Endothelial cell of umbilical vein (primary cell): Measurements from ENCODE around the gene ADH7. TPM values are rescaled to one million over a fixed set of nuclear protein-coding genes. Genes with fewer than 3 reads are reported as not detected.

Experiments
- BruUV-seq: library from RNA; stranded (reverse); fragments of 400-500 nt; replicated peaks from 2 replicates; lab custom pipeline; 2021; lab: Mats Ljungman, UMichigan
- CTCF ChIA-PET: fragments of 300-600, 350-600 bp; sonication (Branson Sonifier 250); formaldehyde crosslinking; loops from one replicate; lab custom pipeline; 2021; ENCODE audit warnings: antibody characterized with exemption, inconsistent platforms; lab: Charles Lee
- POLR2A ChIA-PET: fragments of 300-600, 350-600 bp; sonication (Branson Sonifier 250); formaldehyde crosslinking; loops from one replicate; lab custom pipeline; 2021; ENCODE audit warnings: antibody characterized with exemption, inconsistent platforms; lab: Charles Lee
- DNase-seq: peaks from one replicate; pipeline ENCODE4 v3.0.0-alpha.2; 2011; ENCODE audit warnings: low read depth, low spot score
- FAIRE-seq: peaks from 2 replicates; lab custom pipeline; 2011; peaks lifted over from hg19 to GRCh38; lab: Jason Lieb, UNC
- H2AFZ ChIP-seq: 2 replicates; pipeline ENCODE4 v1.6.0; 2012; ENCODE audit warnings: low read depth, low read length, control low read depth, inconsistent platforms
- H3K27ac ChIP-seq: 2 replicates; pipeline ENCODE4 v1.5.1; 2011; ENCODE audit warnings: low read depth, mild to moderate bottlenecking, control low read depth, low read length, moderate library complexity; ENCODE audit not compliant: insufficient read depth
- H3K27me3 ChIP-seq, 2 experiments: 2 replicates each; pipeline versions ENCODE4 v1.6.0 to v1.6.1; 2011; ENCODE audit warnings: low read length in 2 of 2, mixed read lengths in 1 of 2; ENCODE audit not compliant: control insufficient read depth in 2 of 2, insufficient read depth in 2 of 2
- H3K36me3 ChIP-seq, 2 experiments: 2 replicates in 1 of 2; 3 replicates in 1 of 2; pipeline ENCODE4 v1.5.1; 2011; ENCODE audit warnings: low read length in 2 of 2, mild to moderate bottlenecking in 1 of 2, moderate library complexity in 1 of 2; ENCODE audit not compliant: control insufficient read depth in 2 of 2, insufficient read depth in 2 of 2; ENCODE audit errors: extremely low read depth in 1 of 2
- H3K4me1 ChIP-seq: 3 replicates; pipeline ENCODE4 v1.5.1; 2011; ENCODE audit warnings: mild to moderate bottlenecking, low read length; ENCODE audit not compliant: control insufficient read depth, insufficient read depth; ENCODE audit errors: extremely low read depth
- H3K4me2 ChIP-seq: 2 replicates; pipeline ENCODE4 v1.6.1; 2011; ENCODE audit warnings: low read length, control low read depth, mixed read lengths; ENCODE audit not compliant: insufficient read depth
- H3K4me3 ChIP-seq, 3 experiments: fragments of 200-600 bp in 1 of 3; sonication (generic), shearing (Covaris generic) in 1 of 3; replicated peaks in 1 of 3; 2 replicates each; pipeline ENCODE4 v1.5.1; 2011 to 2016; ENCODE audit warnings: control low read depth in 3 of 3, low read length in 3 of 3, mild to moderate bottlenecking in 2 of 3, inconsistent platforms in 1 of 3, low read depth in 1 of 3, moderate library complexity in 1 of 3; ENCODE audit not compliant: insufficient read depth in 1 of 3
- H3K79me2 ChIP-seq: 2 replicates; pipeline ENCODE4 v1.6.0; 2012; ENCODE audit warnings: low read length, inconsistent platforms; ENCODE audit not compliant: control insufficient read depth, insufficient read depth
- H3K9ac ChIP-seq: replicated peaks from 2 replicates; pipeline ENCODE3; 2011; ENCODE audit warnings: low read length, control low read depth; ENCODE audit not compliant: insufficient read depth; ENCODE audit errors: extremely low read depth
- H3K9me1 ChIP-seq: replicated peaks from 3 replicates; pipeline ENCODE4 v1.6.0; 2011; ENCODE audit warnings: mild to moderate bottlenecking, low read length; ENCODE audit not compliant: control insufficient read depth, insufficient read depth; ENCODE audit errors: extremely low read depth
- H3K9me3 ChIP-seq: replicated peaks from 2 replicates; pipeline ENCODE4 v1.5.1; 2012; ENCODE audit warnings: low read length, inconsistent platforms; ENCODE audit not compliant: control insufficient read depth, insufficient read depth
- H4K20me1 ChIP-seq: replicated peaks from 2 replicates; pipeline ENCODE3; 2011; ENCODE audit warnings: mild to moderate bottlenecking, low read length; ENCODE audit not compliant: control insufficient read depth, insufficient read depth; ENCODE audit errors: extremely low read depth
- EZH2 ChIP-seq: IDR thresholded peaks from 2 replicates; pipeline ENCODE4 v1.6.1; 2012; ENCODE audit warnings: borderline replicate concordance, low read depth, mild to moderate bottlenecking, moderate library complexity, low read length, inconsistent platforms; ENCODE audit not compliant: severe bottlenecking
- FOS ChIP-seq: IDR thresholded peaks from 2 replicates; pipeline ENCODE4 v1.6.1; 2011; ENCODE audit warnings: mild to moderate bottlenecking, low read length, moderate library complexity, borderline replicate concordance; ENCODE audit not compliant: insufficient read depth
- GATA2 ChIP-seq: IDR thresholded peaks from 2 replicates; pipeline ENCODE4 v1.7.0; 2011; ENCODE audit warnings: low read depth, mild to moderate bottlenecking, moderate library complexity, mixed read lengths, low read length; ENCODE audit not compliant: insufficient read length, insufficient read depth
- JUN ChIP-seq: IDR thresholded peaks from 2 replicates; pipeline ENCODE4 v1.6.1; 2011; ENCODE audit warnings: borderline replicate concordance, low read depth; ENCODE audit not compliant: insufficient read length, insufficient read depth
- MYC ChIP-seq: IDR thresholded peaks from one replicate; pipeline ENCODE4 v1.6.1; 2011; ENCODE audit warnings: mild to moderate bottlenecking, low read depth, low read length
- POLR2A ChIP-seq: IDR thresholded peaks from 2 replicates; pipeline ENCODE4 v1.6.1; 2012; ENCODE audit warnings: low read depth, mild to moderate bottlenecking, control low read depth, low read length
- POLR2AphosphoS5 ChIP-seq: IDR thresholded peaks from 2 replicates; pipeline ENCODE4 v1.6.1; 2012; ENCODE audit warnings: low read depth, mild to moderate bottlenecking, control low read depth, low read length, moderate library complexity; ENCODE audit not compliant: insufficient read depth
- dilution Hi-C: fragments of 300-500 bp; cut with MboI; formaldehyde crosslinking; loops from one replicate; pipeline ENCODE4 v1.15.0; 2019; ENCODE audit warnings: low sequenced_read_pairs; ENCODE audit not compliant: extremely low pct_ligation_motif_present
- intact Hi-C: fragments of 100-400 bp; cut with micrococcal nuclease; formaldehyde crosslinking; loops from one replicate; pipeline ENCODE4 v1.10.0; 2022
- polyA plus RNA-seq, 4 experiments: library from polyadenylated mRNA; depleted of rRNA in 3 of 4; stranded (reverse) in 3 of 4; unstranded in 1 of 4; fragments of >200 nt; gene quantifications; 2 replicates each; pipeline versions ENCODE4 v1.2.1 to v1.2.3, GENCODE V29; 2011 to 2012; ENCODE audit warnings: missing spikeins in 1 of 4
- total RNA-seq: library from RNA; stranded (reverse); gene quantifications from 2 replicates; pipeline ENCODE4 v1.2.3, GENCODE V29; 2021
- TF ChIP-seq, protein P1 (sequence below): IDR thresholded peaks from 2 replicates; pipeline ENCODE4 v1.6.1; 2011; ENCODE audit not compliant: insufficient read depth, insufficient read length
- TF ChIP-seq, protein P2 (sequence below), 2 donors: IDR thresholded peaks; 1 replicate in 1 of 2; 2 replicates in 1 of 2; pipeline ENCODE4 v1.5.1; 2011; ENCODE audit warnings: low read length in 2 of 2, mild to moderate bottlenecking in 2 of 2, moderate library complexity in 2 of 2, control low read depth in 1 of 2, inconsistent platforms in 1 of 2, low read depth in 1 of 2; ENCODE audit not compliant: insufficient read depth in 1 of 2; ENCODE audit errors: extremely low read depth in 1 of 2

ADH7 gene
- total and polyA plus RNA-seq, 2 donors (not counting 3 experiments of a cell fraction or from before 2014, with no cell fraction given) = not detected

DNA sequence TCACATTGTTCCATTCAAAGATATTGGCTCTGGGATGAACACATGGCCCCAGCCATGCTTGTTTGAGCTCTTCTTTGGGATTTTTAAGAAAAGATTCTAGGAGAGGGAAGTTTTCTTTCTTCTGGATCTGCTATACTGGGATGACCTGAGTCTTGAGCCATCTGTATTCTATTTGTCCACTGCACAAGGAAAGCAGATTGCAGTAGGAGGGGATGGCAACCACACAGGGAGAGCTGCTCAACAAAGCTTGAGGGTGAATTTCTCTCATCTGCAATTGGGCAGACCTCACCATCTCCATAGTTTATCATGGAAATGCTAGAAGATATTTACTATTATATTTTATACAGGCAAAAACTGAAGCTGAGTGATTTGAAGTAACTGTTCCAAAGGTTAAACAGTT is 34.3 kb downstream of the ADH7 start:
- Histone ChIP-seq H3K79me2 (no peaks in the 10 kb centered on the region), H3K36me3 (no peaks in the 10 kb centered on the region), H3K27me3 (peaks cover 3 to 7% of the 10 kb centered on the region in 2 experiments), H3K9ac (no peak overlapping the region), H4K20me1 (no peaks in the 10 kb centered on the region), H3K4me3 (no peak overlapping the region), H3K9me3 (no peaks in the 10 kb centered on the region), H3K27ac (no peak overlapping the region), H2AFZ (no peak overlapping the region), H3K4me1 (peaks cover 5% of the 10 kb centered on the region), H3K4me2 (no peak overlapping the region), H3K9me1 (no peaks in the 10 kb centered on the region)
- ChIA-PET CTCF (interaction anchor here (0.8 to 1.4 kb wide), 3 partner anchors 10 to 1251 kb away, joined by 3 to 4 read pairs (median 3); partner anchors contain the start of gene METAP1), POLR2A (no interaction called here)
- intact Hi-C loops = loop anchor here (10.0 kb wide), 1 partner anchor 776 kb away; no protein-coding TSS in a partner anchor
- no peak for FAIRE-seq
- no peak for DNase-seq
- dilution Hi-C loops = no loop called here
- TF ChIP-seq EZH2 (no peak), POLR2A (no peak), GATA2 (no peak), JUN (no peak), POLR2AphosphoS5 (no peak), FOS (no peak), MYC (no peak)
- TF ChIP-seq, protein P1, sequence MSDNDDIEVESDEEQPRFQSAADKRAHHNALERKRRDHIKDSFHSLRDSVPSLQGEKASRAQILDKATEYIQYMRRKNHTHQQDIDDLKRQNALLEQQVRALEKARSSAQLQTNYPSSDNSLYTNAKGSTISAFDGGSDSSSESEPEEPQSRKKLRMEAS = no peak
- TF ChIP-seq, protein P2, sequence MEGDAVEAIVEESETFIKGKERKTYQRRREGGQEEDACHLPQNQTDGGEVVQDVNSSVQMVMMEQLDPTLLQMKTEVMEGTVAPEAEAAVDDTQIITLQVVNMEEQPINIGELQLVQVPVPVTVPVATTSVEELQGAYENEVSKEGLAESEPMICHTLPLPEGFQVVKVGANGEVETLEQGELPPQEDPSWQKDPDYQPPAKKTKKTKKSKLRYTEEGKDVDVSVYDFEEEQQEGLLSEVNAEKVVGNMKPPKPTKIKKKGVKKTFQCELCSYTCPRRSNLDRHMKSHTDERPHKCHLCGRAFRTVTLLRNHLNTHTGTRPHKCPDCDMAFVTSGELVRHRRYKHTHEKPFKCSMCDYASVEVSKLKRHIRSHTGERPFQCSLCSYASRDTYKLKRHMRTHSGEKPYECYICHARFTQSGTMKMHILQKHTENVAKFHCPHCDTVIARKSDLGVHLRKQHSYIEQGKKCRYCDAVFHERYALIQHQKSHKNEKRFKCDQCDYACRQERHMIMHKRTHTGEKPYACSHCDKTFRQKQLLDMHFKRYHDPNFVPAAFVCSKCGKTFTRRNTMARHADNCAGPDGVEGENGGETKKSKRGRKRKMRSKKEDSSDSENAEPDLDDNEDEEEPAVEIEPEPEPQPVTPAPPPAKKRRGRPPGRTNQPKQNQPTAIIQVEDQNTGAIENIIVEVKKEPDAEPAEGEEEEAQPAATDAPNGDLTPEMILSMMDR (IDR thresholded peaks at IDR 0.05; ENCODE audit: extremely low read depth in 1 of 2, insufficient read depth in 1 of 2, low read depth in 1 of 2, low read length in 2 of 2) = no peak
- BruUV-seq = no TSS peak
